Muscle of leg (tissue), 11 donors: ENCODE data around the gene YIF1B. TPM values are rescaled to one million over a fixed set of nuclear protein-coding genes. Genes with fewer than 3 reads are reported as not detected.
A peak's percentile ranks its signal among the peaks of the same experiment; 100 is the strongest.

Experiments
- DNase-seq: peaks from one replicate; pipeline ENCODE4 v3.0.0; 2013
- H3K27ac ChIP-seq: one replicate; pipeline ENCODE4 v1.5.1; 2013; ENCODE audit warnings: mild to moderate bottlenecking, low read length, control low read depth
- H3K27me3 ChIP-seq: one replicate; pipeline ENCODE4 v1.6.1; 2013; ENCODE audit warnings: low read length; ENCODE audit not compliant: control insufficient read depth, insufficient read depth
- H3K36me3 ChIP-seq: one replicate; pipeline ENCODE4 v1.6.1; 2013; ENCODE audit warnings: low read length; ENCODE audit not compliant: control insufficient read depth, insufficient read depth
- H3K4me1 ChIP-seq: one replicate; pipeline ENCODE4 v1.6.1; 2013; ENCODE audit warnings: low read length; ENCODE audit not compliant: control insufficient read depth, insufficient read depth
- H3K4me3 ChIP-seq: one replicate; pipeline ENCODE4 v1.5.1; 2013; ENCODE audit warnings: low read length, control low read depth
- H3K9me3 ChIP-seq: replicated peaks from 2 replicates; pipeline ENCODE4 v1.6.1; 2013; ENCODE audit warnings: low read depth, low read length; ENCODE audit not compliant: control insufficient read depth
- WGBS: methylation state at CpG from one replicate; pipeline ENCODE4 v1.1.5; 2013; ENCODE audit warnings: missing lambda C conversion rate; ENCODE audit not compliant: insufficient coverage; 5-methylcytosine and 5-hydroxymethylcytosine counted together
- polyA plus RNA-seq, 8 donors: library from polyadenylated mRNA; unstranded; fragments of 120-200 nt; gene quantifications; one replicate each; pipeline versions ENCODE4 v1.2.1 to v1.2.3, GENCODE V29; 2013; ENCODE audit warnings: inconsistent platforms in 1 of 8, low replicate concordance in 1 of 8; ENCODE audit not compliant: insufficient read length in 8 of 8, insufficient read depth in 1 of 8
- total RNA-seq: library from RNA; stranded (reverse); fragments of 120-200 nt; gene quantifications from one replicate; pipeline ENCODE4 v1.2.4, GENCODE V29; 2013

YIF1B gene
- total and polyA plus RNA-seq, 9 donors: 25.9 to 32.5 (median 29.8) TPM

DNA sequence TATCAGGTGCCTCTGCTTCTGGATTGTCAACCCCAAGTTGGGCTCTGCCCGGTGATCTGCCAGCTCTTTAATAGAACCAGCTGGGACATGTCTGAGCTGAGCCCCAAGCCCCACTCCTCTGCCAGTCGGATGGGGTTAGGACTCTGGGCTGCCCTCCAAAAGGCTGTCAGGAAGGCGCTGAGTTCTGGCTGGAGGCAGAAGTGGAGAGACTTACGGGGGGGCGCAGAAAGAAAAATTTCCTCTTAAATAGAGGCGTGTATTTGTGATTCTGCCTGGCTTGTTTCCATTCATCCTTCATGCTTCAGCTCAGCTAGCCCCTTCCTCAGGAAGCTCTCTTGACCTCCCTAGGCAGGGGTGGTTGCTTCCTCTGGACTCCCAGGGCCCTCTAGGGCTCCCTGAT, 2.9 kb upstream of the YIF1B start:
- peaks cover 28% of the 10 kb centered on the region for H3K4me1 ChIP-seq
- WGBS: 57% methylated on average over 2 of the region's 6 CpGs
- H3K27me3 ChIP-seq: peaks cover 19% of the 10 kb centered on the region
- no peaks in the 10 kb centered on the region for H3K9me3 ChIP-seq
- DNase-seq: no peak
- no peak overlapping the region for H3K27ac ChIP-seq
- no peak overlapping the region for H3K4me3 ChIP-seq
- H3K36me3 ChIP-seq: no peaks in the 10 kb centered on the region

DNA sequence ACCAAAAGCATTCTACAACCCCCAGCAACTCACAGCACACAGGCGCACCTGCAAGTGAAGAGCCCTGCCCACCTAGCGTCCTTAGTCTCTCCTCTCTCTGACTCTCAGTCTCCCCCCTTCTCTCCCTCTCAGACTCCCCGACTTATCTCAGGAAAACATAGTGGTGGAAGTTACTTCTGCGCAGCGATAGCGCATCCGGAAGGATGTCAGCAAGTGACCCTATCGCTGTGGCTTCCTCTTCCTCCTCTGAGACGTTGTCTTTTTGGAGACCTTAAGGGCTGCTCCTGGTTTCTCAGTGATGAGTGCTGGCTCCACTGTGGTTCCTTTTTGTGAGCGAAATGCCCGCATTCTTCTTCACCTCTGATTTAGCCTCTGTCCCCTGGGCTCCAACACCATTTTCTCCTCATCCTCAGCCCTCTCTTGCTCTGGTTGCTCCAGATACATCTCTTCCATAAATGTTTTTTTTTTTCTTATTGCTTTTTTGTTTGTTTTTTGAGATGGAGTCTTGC, 1.4 kb upstream of the YIF1B start:
- Histone ChIP-seq H3K27ac (peak overlapping the region; percentile 29), H3K36me3 (no peaks in the 10 kb centered on the region), H3K4me1 (peaks cover 28% of the 10 kb centered on the region), H3K9me3 (no peaks in the 10 kb centered on the region), H3K27me3 (peaks cover 19% of the 10 kb centered on the region), H3K4me3 (no peak overlapping the region)
- DNase-seq: peak; percentile 39
- 68% methylated on average over 8 of the region's 11 CpGs for WGBS

DNA sequence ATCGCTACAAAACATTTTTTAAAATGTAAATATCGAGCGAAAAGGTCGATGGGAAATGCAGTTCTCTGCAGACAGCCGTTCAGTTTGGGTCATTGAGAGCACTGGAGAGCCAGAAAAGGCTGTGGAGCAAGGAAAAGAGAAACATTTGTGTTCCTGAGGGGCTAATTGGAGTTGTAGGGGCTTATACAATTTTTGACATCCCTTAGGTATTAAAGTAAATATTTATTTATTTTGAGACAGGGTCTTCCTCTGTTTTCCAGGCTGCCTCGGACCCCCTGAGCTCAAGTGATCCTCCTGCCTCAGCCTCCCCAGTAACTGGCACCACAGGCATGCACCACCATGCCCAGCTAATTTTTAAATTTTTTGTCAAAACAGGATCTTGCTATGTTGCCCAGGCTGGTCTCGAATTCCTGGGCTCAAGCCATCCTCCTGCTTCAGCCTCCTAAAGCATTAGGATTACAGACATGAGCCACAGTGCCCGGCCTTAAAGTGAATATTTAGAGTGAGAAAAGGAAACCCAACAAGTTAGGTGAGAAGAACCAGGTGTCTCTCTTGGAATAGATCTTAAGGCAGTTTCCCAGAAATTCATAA, 825 bp upstream of the YIF1B start:
- Histone ChIP-seq H3K27ac (peak overlapping the region; percentile 89), H3K9me3 (no peaks in the 10 kb centered on the region), H3K27me3 (peaks cover 19% of the 10 kb centered on the region), H3K4me3 (peak overlapping the region; percentile 59), H3K36me3 (no peaks in the 10 kb centered on the region), H3K4me1 (peaks cover 28% of the 10 kb centered on the region)
- no peak for DNase-seq
- 20% methylated on average over 5 of the region's 8 CpGs for WGBS

DNA sequence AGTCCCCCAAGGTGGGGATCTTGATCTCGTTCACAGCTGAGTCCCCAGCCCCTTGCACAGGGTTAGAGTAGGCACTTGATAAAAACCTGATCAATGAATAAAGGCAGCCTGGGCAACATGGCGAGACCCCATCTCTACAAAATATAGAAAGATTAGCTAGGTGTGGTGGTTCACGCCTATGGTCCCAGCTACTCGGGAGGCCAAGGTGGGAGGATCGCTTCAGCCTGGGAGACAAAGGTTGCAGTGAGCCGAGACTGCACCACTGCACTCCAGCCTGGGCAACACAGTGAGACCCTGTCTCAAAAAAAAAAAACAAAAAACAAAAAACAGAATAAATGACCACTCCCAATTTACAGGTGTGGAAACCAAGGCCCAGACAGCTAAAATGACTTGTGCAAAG, 4.8 kb downstream of the YIF1B start:
- H3K27me3 ChIP-seq: no peaks in the 10 kb centered on the region
- H3K27ac ChIP-seq: no peak overlapping the region
- H3K4me3 ChIP-seq: no peak overlapping the region
- no CpG with 5 or more reads among the region's 6 CpGs for WGBS
- H3K9me3 ChIP-seq: no peaks in the 10 kb centered on the region
- peaks cover 25% of the 10 kb centered on the region for H3K36me3 ChIP-seq
- peaks cover 5% of the 10 kb centered on the region for H3K4me1 ChIP-seq
- DNase-seq: no peak

DNA sequence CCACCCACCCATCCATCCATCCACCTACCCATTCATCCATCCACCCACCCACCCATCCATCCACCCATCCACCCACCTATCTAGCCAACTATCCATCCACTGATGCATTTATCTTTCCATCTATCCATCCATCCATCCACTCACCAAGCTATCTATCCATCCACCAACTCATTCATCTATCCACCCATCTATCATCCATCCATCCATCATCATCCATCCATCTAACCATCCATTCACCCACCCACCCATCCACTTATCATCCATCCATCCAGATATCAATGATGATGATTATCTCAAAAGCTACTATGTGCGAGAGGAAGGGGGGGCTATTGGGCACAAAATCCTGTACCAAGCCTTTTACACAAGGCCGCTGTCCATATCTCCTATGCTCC, 5.5 kb downstream of the YIF1B start:
- H3K27ac ChIP-seq: no peak overlapping the region
- H3K4me3 ChIP-seq: no peak overlapping the region
- no peaks in the 10 kb centered on the region for H3K27me3 ChIP-seq
- no peak for DNase-seq
- peaks cover 29% of the 10 kb centered on the region for H3K36me3 ChIP-seq
- 92% methylated on average over 2 of the region's 2 CpGs for WGBS
- peaks cover 3% of the 10 kb centered on the region for H3K4me1 ChIP-seq
- no peaks in the 10 kb centered on the region for H3K9me3 ChIP-seq

DNA sequence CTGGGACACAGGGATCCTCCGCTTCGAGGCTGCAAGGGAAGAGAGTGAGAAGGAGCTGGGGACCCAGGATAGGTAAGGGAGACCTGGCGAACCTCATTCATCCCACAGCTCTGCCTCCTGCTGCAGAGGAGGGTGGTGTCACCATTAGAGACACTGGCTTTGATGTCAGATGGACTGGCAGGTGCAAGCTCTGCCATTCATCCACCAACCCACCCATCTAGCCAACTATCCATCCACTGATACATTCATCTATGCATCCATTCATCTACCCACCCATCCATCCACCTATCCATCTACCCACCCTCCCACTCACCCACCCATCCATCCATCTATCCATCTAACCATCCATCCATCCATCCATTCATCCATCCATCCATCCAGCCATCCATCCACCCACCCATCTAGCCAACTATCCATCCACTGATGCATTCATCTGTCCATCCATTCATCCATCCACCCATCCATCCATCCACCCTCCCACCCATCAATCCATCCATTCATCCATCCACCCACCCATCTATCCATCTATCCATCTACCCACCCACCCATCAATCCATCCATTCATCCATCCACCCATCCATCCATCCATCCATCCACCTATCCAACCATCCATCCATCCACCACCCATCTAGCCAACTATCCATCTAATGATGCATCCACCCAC, 6.0 kb downstream of the YIF1B start:
- H3K36me3 ChIP-seq: peaks cover 29% of the 10 kb centered on the region
- WGBS: no CpG with 5 or more reads among the region's 3 CpGs
- no peaks in the 10 kb centered on the region for H3K9me3 ChIP-seq
- no peak overlapping the region for H3K27ac ChIP-seq
- no peak overlapping the region for H3K4me3 ChIP-seq
- no peaks in the 10 kb centered on the region for H3K4me1 ChIP-seq
- no peak for DNase-seq
- H3K27me3 ChIP-seq: no peaks in the 10 kb centered on the region

DNA sequence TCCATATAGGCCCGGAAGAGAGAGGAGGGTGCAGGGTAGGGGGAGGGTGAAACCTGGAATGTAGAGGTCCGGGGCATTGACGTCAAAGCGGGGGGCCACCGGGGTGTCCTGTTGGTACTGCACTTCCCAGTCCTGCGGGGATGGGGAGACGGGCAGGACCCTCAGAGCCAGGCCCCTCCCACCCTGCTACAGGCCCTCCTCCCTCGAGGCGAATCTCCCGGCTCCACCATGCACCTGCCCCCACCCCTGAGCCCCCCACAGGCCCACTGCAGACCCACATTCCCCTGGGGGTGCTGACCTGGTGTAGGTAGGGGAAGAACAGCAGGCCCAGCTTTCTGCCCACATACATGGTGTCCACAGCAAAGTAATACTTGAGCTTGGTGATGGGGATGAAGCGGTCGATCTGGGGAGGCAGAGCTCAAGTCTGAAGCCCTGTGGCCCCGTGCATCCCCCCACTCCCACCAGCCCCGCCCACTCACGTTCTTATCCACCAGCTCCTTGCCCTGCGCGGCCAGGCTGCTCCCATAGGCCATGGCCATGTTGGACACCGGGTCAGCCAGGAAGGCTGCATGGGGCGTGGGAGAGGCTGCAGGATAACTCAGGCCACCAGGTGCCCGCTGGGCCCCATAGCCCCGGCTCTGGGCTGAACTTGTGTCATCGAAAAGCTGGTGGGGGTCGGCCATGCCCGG, 6.7 kb downstream of the YIF1B start:
- Histone ChIP-seq H3K9me3 (no peaks in the 10 kb centered on the region), H3K27ac (no peak overlapping the region), H3K27me3 (no peaks in the 10 kb centered on the region), H3K4me3 (no peak overlapping the region), H3K36me3 (peaks cover 29% of the 10 kb centered on the region), H3K4me1 (no peaks in the 10 kb centered on the region)
- 91% methylated on average over 15 of the region's 24 CpGs for WGBS
- DNase-seq: no peak

DNA sequence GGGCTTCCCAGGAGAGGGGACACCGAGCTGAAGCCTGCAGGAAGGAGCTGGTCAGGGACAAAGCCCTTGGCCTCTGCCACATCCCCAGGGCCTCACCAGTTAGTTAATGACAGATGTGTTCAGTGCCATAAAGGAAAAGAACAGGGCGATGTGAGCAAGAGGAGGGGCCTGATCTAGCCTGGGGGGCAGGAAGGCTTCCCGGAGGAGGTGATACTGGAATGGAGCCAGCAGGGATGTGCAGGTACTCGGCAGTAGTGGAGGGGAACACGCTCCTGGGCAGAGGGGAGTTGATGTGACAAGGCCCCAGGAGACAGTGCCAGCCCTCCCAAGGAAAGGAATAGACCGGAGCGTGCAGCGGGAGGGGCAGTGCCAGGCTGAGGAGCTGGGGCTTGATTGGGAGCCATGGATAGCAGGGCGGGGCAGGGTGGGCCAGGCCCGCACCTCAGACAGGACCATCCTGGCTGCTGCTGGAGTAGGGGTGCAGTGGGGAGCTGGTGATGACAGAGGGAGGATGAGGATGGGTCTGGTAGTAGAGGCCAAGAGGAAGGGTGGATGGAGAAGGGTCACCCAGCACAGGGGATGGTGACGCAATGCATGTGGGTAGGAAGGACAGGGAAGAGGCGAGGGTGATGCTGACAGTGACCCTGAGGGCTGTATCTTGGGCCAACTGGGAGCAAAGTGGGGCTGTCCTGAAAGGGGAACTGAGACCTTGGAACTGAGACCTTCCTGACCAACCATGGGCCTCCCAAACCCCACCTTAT, 7.6 kb downstream of the YIF1B start:
- peaks cover 29% of the 10 kb centered on the region for H3K36me3 ChIP-seq
- no peaks in the 10 kb centered on the region for H3K4me1 ChIP-seq
- WGBS: 86% methylated on average over 8 of the region's 12 CpGs
- H3K4me3 ChIP-seq: no peak overlapping the region
- H3K27ac ChIP-seq: no peak overlapping the region
- no peaks in the 10 kb centered on the region for H3K9me3 ChIP-seq
- DNase-seq: no peak
- no peaks in the 10 kb centered on the region for H3K27me3 ChIP-seq

DNA sequence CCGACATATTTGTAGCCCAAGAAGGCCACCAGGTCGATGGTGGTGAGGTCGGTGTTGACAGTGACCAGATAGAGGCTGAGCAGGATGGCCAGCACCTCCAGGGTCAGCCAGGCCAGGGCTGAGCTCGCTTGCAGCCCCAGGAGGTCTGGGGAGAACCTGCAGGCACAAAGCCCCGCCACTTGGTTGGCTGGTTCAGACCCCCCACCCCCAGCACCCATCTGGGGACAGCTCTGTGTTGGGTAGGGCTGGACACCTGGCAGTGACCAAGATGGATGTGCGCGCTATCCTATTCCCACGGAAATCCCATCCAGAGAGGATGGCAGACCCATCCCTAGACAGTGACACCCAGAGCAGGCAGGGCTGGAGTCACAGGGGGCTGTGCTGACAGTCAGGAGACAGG, 8.2 kb downstream of the YIF1B start:
- H3K27ac ChIP-seq: no peak overlapping the region
- no peaks in the 10 kb centered on the region for H3K4me1 ChIP-seq
- H3K4me3 ChIP-seq: no peak overlapping the region
- H3K36me3 ChIP-seq: peaks cover 29% of the 10 kb centered on the region
- whole genome bisulfite sequencing: 89% methylated on average over 7 of the region's 8 CpGs
- no peaks in the 10 kb centered on the region for H3K27me3 ChIP-seq
- H3K9me3 ChIP-seq: no peaks in the 10 kb centered on the region
- no peak for DNase-seq

DNA sequence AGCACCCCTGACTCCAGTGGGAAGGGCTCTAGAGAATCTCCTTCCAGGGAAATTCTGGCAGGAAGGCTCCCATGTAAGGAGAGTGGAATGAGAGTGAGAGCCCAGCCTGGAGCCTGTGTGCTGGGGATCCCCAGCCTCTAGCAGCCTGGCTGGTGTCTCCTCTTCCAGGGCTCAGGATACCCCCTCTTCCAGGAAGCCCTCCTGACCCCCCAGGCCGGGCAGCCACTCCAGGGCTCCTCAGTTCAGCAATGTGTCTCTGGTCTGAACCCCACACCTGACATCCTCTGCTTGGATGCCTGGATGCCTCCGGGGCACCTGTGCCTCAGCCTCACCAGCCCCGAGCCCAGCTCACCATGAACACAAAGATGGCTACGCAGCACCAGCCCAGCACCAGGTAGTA, 8.7 kb downstream of the YIF1B start:
- peaks cover 29% of the 10 kb centered on the region for H3K36me3 ChIP-seq
- H3K4me1 ChIP-seq: no peaks in the 10 kb centered on the region
- H3K27ac ChIP-seq: no peak overlapping the region
- DNase-seq: no peak
- H3K27me3 ChIP-seq: no peaks in the 10 kb centered on the region
- no peak overlapping the region for H3K4me3 ChIP-seq
- 95% methylated on average over 3 of the region's 4 CpGs for WGBS
- no peaks in the 10 kb centered on the region for H3K9me3 ChIP-seq
